HCT116 (cell line): ENCODE data around the gene TLK2.
"Not testable (repeated sequence)": the region's sequence is repeated elsewhere in the genome, so short reads cannot be mapped to it uniquely, and the experiment has no call there.

Source experiments
- CTCF ChIP-seq, 3 experiments: fragments of 200-600 bp in 1 of 3; sonication (generic) in 1 of 3; IDR thresholded peaks in 2 of 3; conservative IDR thresholded peaks in 1 of 3; 2 replicates each; pipeline ENCODE4 v1.5.1; 2012 to 2017; ENCODE audit warnings: low read depth in 2 of 3, low read length in 2 of 3, antibody characterized with exemption in 1 of 3, borderline replicate concordance in 1 of 3, control low read depth in 1 of 3, mild to moderate bottlenecking in 1 of 3, mixed read lengths in 1 of 3, mixed run types in 1 of 3, moderate library complexity in 1 of 3; ENCODE audit not compliant: insufficient read depth in 1 of 3
- FOSL1 ChIP-seq: IDR thresholded peaks from 2 replicates; pipeline ENCODE4 v1.6.1; 2012; ENCODE audit warnings: low read depth
- JUND ChIP-seq: IDR thresholded peaks from 2 replicates; pipeline ENCODE4 v1.6.1; 2012
- MAX ChIP-seq: IDR thresholded peaks from 2 replicates; pipeline ENCODE4 v1.6.1; 2012
- RAD21 ChIP-seq: IDR thresholded peaks from 2 replicates; pipeline ENCODE4 v1.6.1; 2012; ENCODE audit warnings: low read depth, mild to moderate bottlenecking
- YY1 ChIP-seq: IDR thresholded peaks from 2 replicates; pipeline ENCODE4 v1.6.1; 2011; ENCODE audit warnings: low read length, low read depth, moderate library complexity, mild to moderate bottlenecking; ENCODE audit not compliant: insufficient replicate concordance; ENCODE audit errors: extremely low read depth

GRCh38 chr17:62557532-62557931, 78.9 kb downstream of the TLK2 start:
- not testable (repeated sequence) for TF ChIP-seq YY1; JUND; MAX; CTCF (IDR thresholded peaks at IDR 0.05 in 2 of 3, conservative IDR thresholded peaks at IDR 0.05 in 1 of 3; ENCODE audit: borderline replicate concordance in 1 of 3, insufficient read depth in 1 of 3, low read depth in 2 of 3, low read length in 2 of 3); FOSL1; RAD21
